Measurements from ENCODE around the gene INSIG1. TPM values are rescaled to one million over a fixed set of nuclear protein-coding genes. Genes with fewer than 3 reads are reported as not detected.

The INSIG1 gene
- total RNA-seq, 1 experiment from 2014 or later, result 91.7 TPM

DNA sequence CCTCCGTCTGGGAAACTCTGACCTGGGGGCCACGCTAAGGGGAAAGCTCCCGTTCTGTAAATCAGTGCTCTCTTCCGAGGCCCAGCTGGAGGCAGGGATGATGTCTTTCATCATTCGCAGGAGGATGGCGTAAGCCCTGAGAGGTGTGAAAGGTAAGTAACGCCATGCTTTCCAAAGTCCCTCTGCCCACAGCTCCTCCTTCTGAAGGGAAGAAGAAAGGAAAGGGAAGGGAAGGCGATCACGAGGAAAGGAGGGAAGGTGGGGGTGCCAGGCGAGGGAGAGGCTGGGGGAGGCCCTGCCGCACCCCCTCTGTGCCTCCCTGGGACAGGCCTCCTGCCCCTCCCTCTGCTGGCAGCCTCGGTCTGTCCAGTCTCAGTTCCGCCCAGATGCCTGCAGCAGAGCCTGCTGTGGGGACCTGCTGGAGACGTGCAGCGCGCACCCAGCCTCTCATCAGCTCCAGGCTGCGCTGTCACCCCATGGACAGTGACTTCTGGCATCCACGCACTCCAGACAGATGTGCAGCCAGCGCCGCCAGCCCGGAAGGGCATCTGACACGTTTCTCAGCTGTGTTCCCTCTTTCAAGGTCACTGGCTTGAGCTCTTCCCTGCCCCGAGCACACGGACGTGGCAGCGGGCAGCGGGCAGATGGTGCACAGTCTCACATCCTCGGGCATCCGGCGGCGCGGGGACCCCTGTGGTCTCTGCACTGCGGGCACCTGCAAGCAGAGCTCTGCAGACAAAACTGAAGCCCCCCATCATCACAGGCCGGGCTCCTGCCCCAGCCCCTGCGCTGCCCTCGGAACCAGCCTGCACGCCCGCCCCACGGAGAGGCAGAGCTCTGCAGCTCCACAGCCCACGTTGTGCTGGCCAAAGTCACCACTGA is 60.6 kb downstream of the INSIG1 start:
- Histone ChIP-seq H3K27me3 (ENCODE audit: control insufficient read depth, insufficient read depth, low read length) (no peaks in the 10 kb centered on the region), H3K4me3 (ENCODE audit: insufficient read depth, low read depth, low read length) (no peak overlapping the region), H3K36me3 (replicated peaks; ENCODE audit: control insufficient read depth, insufficient read depth, low read length) (no peaks in the 10 kb centered on the region)
- DNase-seq, result no peak

DNA sequence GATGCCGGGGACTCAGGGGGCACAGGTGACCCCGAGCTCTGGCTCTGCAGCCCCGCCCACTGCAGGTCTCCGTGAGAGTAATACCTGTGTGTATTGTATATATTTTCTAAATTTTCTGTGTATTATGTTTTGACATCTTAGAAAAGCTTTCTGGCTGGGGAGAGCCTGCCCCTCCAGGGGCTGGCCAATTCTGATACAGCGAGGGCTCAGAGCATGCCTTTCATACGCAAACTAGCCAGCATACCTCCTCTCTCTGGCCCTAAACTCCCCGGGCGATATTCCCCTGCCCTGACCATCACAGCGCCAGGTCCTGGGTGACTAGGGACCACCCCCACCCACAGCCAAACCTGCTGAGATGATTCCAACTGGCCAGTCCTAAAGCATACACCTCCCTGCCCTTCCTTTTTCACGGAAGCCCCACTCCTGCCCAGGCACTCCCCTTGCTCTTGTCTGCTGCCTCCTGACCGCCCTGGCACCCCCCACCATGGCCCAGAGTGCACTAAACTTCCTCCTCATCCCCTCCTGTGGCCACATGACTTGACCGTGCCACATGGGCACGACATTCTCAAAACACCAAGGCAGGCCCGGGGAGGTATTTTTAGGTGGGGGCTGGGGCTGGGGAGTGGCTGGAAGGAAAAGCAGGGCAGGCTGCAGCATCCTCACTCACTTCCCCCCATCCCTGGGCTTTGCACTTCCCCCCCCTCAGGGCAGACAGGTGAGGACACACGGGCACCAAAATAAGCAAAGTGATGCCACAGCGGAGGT is 61.5 kb downstream of the INSIG1 start:
- Histone ChIP-seq H3K4me3 (ENCODE audit: insufficient read depth, low read depth, low read length) (no peak overlapping the region), H3K36me3 (replicated peaks; ENCODE audit: control insufficient read depth, insufficient read depth, low read length) (no peaks in the 10 kb centered on the region), H3K27me3 (ENCODE audit: control insufficient read depth, insufficient read depth, low read length) (no peaks in the 10 kb centered on the region)
- DNase-seq, result no peak

Other genes starting within 250 kb of the INSIG1 start
- gene HTR5A, start 227.6 kb upstream of the INSIG1 start, total RNA-seq (2014; rRNA removed; shearing (Covaris generic)), result not detected in 2 replicates
- 0.04 TPM in 1 of 2 replicates, not detected in the other for gene EN2, start 160.3 kb downstream of the INSIG1 start, total RNA-seq (2014; rRNA removed; shearing (Covaris generic))
- gene CNPY1, start 248.7 kb downstream of the INSIG1 start, total RNA-seq (2014; rRNA removed; shearing (Covaris generic)), result 1.5 and 2.4 TPM in 2 replicates